ENCODE measurements around the gene C2orf92. TPM values are rescaled to one million over a fixed set of nuclear protein-coding genes. Genes with fewer than 3 reads are reported as not detected.

Gene C2orf92
- total RNA-seq, 1 experiment from 2014 or later: 0.80 TPM

DNA sequence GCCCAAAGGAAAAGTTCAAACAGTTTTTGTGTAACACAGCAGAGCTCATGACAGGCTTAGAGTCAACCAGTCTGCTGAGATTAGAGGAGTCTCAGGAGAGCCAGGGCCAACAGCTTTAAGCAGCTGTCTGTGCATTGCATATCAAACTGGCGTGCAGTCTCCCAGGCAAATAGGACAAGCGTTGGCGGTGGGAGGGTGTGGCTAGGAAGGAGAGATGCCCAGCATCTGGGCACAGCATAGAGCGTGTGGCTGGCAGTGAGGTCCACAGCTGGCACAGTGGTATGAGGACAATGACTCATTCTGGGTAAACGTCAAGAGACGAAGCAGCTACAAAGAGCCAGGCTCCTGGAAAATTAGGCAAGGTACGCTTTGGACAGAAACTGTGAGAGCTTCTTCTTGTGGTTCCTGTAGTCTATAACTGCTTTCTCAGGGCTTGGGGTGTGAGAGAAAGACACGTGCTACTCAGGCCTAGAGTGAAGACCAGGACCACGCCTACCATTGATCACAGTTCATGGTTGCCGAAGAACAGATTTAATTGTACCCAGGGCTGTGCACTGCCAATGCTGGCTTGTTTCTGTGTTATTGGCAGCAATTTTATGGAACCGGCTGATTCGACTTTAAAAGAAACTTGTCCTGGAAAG, 58.7 kb downstream of the C2orf92 start:
- peak; percentile 95 for DNase-seq (ENCODE audit: low read depth)

DNA sequence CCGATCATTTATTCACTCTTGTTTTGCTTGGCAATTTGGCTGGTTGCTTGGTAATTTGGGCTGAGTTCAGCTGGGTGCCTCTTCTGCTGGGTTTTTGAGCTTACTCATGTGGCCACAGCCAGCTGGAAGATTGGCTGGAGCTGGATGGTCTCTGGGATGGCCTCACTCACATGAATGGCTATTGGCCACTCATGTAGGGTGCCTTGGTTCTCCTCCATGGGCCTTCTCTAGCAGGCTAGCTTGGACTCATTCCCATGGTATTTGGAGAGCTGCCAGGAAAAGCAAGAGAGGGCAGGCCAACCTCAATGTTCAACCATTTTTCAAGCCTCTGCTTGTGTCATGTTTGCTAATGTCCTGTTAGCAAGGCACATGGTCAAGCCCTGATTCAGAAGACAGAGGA, 60.7 kb downstream of the C2orf92 start:
- peak; percentile 66 for DNase-seq (ENCODE audit: low read depth)

DNA sequence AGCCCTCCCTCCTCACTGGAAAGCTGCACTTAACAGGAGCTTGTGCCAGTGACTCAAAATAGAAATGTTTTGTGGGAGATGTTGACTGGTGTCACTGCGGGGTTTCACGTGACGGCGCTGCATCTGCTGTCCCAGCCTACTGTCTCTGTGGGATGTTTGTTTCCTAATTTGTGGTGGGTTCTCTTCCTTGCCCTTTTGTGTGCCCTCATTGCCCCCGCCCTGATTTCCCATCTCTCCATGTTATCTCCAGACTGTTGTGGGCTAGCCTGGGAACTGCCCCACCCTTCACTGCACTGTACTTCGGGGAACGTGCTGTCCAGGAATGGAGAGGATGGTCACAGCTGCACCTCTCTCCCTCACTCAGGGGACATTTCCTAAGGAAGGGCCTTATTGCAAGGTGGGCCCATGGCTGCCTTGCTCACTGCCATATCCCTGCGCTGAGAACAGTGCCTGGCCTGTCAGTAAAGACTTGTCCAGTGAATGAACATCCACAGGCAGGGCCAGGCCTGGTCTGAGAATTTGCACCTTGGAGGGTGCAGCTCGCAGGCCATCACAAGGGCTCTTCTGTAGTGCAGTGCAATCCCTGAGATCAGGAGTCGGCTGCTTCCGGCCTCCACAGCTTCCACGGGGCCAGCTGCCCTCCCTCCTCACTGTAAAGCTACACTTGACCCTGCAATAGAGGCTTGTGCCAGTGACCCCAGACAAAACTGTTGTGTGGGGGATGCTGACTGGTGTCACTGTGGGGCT, 61.9 kb downstream of the C2orf92 start:
- DNase-seq (ENCODE audit: low read depth): no peak

DNA sequence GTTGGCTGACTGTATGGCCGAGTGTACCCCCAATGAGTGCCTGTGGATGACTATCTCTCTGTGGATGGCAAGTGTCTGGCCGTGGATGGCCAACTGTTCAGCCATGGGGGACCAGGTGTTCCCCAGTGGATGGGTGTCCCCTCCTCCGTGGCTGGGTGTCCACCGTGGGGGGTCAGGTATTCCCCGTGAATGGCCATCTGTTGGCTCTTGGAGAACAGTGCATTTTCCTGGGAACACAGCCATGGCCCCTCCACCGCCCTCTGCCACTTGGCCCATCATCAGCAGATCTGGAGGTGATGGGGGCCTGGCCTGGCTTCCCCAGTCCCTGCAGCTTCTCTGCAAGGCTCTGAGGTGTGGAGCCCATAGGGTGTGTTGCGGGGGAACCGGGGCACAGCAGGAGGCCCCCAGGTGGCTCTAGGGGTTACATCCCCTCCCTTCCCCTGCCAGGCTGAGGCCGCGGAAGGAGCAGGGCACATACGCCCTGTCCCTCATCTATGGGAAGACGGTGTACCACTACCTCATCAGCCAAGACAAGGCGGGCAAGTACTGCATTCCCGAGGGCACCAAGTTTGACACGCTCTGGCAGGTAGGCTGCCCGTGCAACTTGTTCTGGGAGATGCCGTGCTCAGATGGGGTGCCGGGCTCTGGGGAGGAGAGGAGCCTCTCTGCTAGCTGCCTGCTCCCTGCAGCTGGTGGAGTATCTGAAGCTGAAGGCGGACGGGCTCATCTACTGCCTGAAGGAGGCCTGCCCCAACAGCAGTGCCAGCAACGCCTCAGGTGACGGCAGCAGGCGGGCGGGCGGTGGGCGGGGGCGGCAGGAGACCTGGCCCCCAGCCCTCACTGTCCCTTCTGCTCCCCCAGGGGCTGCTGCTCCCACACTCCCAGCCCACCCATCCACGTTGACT, 63.2 kb downstream of the C2orf92 start:
- no peak for DNase-seq (ENCODE audit: low read depth)

DNA sequence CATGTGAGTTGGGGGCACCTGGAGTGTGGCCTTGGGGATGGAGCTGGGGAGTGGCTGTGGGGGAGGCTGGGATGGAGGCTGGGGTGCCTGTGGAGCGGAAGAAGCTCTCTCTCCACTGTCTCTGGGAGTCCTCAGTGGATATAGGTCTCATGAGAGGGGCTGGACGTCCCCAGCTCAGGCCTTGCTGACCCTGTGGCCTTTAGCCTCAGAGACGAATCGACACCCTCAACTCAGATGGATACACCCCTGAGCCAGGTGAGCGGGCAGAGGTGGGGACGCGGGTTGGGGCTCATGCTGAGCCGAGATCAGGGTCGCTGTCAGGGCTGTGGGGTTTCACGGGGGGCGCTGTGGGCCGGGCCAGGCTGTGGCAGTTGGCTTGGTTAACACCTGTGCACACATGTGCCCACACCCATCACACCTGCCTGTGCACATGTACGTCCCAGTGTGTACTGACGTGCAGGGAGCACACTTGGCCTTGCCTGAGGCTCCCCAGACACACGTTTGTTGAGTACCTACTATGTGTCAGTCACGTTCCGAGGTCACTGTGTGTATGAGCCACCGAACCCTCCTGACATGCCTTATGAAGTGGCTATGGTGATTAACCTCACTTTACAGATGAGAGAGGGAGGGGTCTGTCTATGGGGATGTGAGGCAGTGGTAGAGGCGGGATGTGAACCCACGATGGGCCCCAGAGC, 64.0 kb downstream of the C2orf92 start:
- no peak for DNase-seq (ENCODE audit: low read depth)

DNA sequence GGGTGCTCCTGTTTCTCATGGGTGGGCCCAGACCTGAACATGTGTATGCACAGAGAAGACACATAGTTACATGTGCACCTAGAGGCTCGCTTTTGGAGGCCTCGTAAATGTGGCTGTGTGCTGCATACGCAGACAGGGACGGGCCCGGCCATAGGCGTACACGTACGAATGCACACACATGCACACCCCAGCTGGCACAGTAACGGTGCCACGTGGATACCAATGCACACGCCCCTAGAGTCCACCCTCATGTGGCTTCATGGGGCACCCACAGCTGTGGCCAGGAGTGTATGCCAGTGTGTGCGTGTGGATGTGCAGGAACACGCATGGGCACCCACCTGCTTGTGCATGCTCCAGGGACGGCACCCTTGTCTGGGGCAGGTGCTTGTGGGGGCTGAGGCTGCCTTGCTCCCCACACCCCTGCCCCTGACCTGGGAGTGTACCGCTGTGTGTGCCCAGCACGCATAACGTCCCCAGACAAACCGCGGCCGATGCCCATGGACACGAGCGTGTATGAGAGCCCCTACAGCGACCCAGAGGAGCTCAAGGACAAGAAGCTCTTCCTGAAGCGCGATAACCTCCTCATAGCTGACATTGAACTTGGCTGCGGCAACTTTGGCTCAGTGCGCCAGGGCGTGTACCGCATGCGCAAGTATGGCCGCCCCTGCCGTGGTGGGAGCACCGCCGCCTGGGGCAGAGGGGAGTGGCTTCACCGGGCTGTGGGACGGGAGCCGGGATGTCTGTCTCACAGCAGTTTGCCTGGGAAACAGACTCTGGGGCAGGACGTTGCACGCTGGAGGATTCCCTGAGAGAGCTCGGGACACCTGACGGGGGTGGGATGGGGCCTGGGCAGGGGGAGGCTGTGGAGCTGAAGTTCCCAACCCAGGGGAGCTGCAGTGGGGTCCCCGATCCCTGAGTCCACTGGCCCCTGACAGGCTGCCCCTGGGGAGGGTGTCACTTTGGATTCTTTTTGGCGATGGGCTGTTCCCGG, 64.8 kb downstream of the C2orf92 start:
- DNase-seq (ENCODE audit: low read depth): no peak

DNA sequence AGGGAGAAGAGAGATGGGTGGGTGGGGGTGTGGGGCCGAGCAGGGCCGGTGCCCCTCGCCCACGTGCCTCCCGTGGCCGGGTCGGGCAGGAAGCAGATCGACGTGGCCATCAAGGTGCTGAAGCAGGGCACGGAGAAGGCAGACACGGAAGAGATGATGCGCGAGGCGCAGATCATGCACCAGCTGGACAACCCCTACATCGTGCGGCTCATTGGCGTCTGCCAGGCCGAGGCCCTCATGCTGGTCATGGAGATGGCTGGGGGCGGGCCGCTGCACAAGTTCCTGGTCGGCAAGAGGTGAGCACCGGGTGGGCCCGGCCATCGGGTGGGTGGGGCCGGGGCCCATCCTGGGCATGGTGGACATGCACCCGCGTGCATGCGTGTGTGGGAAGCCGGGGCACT, 65.6 kb downstream of the C2orf92 start:
- DNase-seq (ENCODE audit: low read depth): no peak

DNA sequence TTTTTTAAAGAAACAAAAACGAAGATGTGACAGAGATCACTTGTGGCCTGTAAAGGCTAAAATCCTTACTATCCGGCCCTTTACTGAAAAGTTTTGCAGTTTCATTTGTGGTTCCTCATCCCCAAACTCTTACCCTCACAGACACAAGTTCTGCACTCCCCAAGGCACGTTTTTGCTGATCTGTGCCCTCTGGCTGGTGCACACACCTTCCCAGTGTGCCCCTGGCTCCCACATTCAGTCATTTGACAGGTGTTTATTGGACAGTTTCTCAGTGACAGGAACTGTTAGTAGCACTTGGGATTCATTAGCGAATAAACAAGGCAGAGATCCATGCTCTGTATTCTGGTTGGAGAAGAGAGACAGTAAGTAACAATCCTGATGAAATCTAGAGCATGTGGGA, 66.7 kb downstream of the C2orf92 start:
- no peak for DNase-seq (ENCODE audit: low read depth)

DNA sequence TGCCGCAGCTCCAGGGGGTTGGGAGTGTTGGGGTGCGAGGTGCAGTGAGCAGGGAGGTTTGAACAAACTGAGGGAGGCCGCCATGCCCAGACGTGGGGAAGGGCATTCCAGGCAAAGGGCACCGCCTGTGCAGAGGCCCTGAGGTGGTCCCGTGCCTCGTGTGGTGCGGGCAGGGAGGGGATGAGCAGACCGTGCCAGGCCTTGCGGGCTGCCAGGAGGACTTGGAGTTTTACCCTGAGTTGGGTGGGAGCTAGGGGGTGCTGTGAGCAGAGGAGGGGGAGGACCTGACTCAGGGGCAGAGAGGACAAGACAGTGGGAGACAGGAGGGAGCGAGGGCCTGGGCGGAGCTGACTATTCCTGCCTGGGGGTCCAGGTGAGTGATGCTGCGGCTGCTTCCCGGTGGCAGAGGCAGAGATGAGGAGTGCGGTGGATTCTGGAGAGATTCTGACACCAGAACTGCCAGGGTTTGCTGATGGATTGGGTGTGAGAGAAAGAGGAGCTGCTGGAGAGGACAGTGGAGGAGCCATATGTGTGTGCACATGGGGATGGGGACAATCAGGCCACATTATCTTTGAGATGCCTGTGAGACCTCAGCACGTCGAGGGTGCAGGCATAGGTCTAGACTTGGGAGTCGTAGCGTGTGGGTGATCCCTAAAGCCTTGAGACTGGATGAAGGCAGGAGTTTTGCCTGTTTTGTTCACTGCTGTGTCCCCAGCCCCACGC, 67.3 kb downstream of the C2orf92 start:
- no peak for DNase-seq (ENCODE audit: low read depth)

DNA sequence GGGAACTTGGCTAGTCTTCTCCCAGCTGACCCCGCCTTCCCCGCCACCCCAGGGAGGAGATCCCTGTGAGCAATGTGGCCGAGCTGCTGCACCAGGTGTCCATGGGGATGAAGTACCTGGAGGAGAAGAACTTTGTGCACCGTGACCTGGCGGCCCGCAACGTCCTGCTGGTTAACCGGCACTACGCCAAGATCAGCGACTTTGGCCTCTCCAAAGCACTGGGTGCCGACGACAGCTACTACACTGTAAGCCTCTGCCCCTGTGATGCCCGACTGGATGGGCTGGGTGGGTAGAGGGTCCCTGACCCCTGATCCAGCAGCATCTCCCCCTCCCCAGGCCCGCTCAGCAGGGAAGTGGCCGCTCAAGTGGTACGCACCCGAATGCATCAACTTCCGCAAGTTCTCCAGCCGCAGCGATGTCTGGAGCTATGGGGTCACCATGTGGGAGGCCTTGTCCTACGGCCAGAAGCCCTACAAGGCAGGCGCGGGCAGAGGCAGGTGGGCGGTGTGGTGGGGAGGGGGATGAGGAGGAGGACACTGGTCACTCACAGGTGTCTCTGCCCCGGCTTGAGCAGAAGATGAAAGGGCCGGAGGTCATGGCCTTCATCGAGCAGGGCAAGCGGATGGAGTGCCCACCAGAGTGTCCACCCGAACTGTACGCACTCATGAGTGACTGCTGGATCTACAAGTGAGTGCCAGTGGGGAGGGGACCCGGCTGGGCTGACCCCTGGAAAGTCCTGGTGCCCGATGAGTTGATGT, 68.1 kb downstream of the C2orf92 start:
- no peak for DNase-seq (ENCODE audit: low read depth)

DNA sequence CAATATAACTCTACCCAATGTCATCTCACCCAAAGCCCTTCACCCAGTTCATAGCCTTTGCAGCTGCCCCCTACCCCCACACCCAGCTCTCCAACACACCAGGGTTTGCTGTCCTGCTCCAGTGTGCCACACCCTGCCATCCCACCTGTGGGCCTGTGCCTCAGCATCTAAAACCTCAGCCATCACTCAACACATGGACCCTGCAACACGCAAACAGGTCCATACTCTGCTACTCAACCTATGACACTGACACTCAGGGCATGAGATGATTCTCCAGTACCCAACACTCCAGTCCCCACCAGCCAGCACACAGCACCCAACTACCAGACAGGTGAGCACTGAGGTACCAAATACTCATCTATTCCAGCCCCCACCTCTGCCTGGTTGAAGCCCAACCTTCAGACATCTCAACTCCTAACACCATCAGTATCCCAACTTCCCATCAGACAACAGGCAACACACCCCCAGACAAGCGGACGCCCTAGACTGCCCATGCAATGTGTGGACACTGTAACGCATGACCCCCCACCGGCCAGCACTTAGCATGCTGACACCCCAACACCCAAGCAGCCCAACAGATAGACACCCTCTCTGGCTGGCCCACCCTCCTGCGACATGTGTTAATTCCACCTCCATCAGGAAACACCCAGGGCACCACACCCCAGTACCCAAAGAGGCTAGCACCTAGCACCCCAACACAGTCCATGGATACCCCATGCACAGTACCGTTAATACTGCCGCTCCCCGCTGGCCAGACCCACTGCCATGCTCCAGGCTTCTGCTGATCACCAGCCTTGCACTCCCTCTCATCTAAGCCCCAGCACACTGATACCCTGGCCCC, 68.9 kb downstream of the C2orf92 start:
- DNase-seq (ENCODE audit: low read depth): no peak

DNA sequence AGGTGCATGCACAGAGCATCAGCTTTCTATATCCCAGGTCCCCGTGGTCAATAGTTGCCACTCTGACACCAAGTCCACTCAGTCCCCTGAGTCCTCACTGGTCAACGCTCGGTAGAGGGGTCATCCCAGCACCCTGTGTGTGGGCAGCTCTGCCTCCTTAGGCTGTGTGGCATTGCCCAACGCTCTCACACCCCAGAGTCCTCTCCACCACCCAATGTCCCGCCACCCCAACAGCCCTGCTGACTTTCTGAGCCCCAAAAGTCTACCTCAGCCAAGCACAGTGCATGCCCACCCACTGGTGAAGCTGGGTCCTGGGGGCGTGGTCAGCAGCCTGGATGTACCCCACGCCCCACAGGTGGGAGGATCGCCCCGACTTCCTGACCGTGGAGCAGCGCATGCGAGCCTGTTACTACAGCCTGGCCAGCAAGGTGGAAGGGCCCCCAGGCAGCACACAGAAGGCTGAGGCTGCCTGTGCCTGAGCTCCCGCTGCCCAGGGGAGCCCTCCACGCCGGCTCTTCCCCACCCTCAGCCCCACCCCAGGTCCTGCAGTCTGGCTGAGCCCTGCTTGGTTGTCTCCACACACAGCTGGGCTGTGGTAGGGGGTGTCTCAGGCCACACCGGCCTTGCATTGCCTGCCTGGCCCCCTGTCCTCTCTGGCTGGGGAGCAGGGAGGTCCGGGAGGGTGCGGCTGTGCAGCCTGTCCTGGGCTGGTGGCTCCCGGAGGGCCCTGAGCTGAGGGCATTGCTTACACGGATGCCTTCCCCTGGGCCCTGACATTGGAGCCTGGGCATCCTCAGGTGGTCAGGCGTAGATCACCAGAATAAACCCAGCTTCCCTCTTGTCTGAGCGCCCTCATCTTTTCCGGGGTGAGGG, 69.7 kb downstream of the C2orf92 start:
- no peak for DNase-seq (ENCODE audit: low read depth)

DNA sequence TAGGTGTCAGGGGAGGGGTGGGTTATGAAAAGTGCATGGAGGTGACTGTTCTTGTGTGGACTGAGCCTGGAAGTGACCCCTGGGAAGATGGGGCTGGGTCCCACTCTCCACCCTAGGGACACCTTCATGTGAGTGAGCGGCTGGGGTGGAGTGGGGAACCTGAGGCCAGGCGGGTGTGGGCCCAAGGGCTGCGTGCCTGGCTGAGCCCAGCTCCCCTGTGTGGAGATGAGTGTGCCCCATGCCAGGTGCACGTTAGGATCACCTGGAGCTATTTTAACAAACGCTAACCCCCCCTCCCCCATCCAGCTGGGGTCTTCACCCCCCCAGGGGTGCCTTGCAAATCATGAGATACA, 70.4 kb downstream of the C2orf92 start:
- DNase-seq (ENCODE audit: low read depth): no peak

DNA sequence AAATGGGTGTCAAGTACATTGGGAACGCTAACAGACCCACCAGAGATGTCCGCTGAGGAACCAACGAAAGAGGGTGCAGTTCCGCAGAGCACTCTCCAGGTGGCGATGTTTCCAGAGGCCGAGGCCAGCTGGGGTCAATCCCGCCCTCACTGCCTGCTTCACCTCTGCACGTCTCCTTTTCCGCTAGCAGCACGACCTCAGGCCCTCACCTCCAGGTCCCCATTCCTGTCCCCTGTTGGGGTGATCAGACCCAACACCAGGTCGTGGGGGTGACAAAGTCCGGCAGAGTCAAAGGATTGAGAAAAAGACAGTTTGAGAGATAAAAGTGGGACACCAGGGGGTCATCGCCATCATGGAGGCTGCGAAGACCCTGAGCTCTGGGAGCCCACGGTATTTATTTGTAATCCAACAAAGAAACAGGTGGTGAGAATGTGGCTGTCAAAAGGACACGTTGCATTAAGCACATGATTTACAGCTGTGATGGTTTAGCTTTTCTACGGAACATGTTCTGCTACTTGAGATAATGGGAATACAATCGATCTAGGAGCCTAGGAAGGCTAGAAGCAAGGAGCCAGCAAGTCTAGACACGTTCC, 71.2 kb downstream of the C2orf92 start:
- peak; percentile 29 for DNase-seq (ENCODE audit: low read depth)

DNA sequence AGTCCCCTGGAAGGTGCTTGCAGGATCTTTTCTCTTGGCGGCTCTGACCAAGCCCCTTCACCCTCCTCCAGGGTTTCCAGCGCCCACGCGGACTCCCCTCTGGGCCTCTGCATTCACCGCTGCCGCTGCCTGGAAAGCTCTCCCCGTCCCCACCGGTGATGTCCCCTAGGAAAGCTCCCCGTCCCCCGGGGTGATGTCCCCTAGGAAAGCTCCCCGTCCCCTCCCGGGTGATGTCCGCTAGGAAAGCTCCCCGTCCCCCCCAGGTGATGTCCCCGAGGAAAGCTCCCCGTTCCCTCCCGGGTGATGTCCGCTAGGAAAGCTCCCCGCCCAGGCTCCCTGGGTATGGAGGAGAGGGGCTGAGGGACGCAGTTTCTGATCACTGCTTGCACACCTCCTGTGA, 71.7 kb downstream of the C2orf92 start:
- no peak for DNase-seq (ENCODE audit: low read depth)

DNA sequence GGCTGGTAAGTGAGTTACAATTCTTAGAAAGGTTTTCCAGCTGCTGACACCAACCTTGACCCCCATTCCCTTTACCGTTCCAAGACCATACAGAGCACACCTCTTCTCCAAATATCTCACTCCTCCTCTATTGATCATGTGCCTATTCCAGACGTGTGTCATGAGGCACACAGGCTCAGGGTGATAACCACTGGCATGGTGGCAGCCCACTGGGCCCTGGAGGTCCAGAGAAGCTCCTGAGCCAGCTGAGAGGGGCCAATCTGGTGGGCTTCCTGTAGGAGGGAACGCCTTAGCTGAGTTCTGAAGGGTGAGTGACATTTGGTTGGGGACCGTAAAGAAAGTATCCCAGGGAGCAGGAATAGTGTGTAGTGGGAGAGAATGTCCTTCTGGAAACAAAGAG, 72.2 kb downstream of the C2orf92 start:
- no peak for DNase-seq (ENCODE audit: low read depth)

DNA sequence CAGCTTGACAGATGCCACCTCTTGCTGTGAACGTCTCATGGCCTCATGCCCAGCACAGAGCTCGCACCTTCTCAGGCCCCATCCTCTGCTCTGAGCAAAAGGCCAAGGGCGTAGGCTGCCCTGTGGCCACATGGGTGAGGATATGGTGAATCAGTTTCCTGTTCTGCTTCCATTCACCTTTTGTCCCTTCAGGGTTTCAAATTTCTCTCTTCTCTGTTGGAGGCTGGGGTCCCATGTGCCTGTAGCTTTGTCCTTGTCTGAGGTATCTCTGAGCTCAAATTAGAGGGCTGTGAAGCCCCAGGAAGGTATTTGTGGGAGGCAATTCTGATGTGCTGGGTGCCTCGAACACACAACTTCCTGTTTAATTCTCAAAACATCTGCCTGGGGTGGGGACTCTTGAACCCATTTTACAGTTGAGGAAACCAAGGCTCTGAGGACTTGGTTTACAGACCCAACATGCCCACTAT, 72.9 kb downstream of the C2orf92 start:
- peak; percentile 23 for DNase-seq (ENCODE audit: low read depth)
